ENCODE measurements around the gene SCO2. TPM values are rescaled to one million over a fixed set of nuclear protein-coding genes. Genes with fewer than 3 reads are reported as not detected.

SCO2 gene
- total and polyA plus RNA-seq, 2 of the 13 experiments (the other 11 are each of a cell fraction or from before 2014, with no cell fraction given) = 0.32 to 3.7 TPM

- peak within 1 kb of the TSS; percentile 45; the same call in 1 of the 2 replicates for H3K4me2 ChIP-seq (ENCODE audit: low read depth, low read length)
- peaks cover 24% of the 10 kb centered on the region for H3K4me1 ChIP-seq (ENCODE audit: insufficient read depth, low read length)
- no peak within 1 kb of the TSS for H2AFZ ChIP-seq (ENCODE audit: low read length)
- TF ChIP-seq ATF4 (CRISPR knock-in tag; IDR thresholded peaks at IDR 0.05) = peak in 1 of 2 experiments; percentile 94; a peak in 2 of 4 replicates
- 0 out of 2 replicates have a peak, but pooled peaks have one; percentile 31 for TF ChIP-seq POGK (CRISPR knock-in tag; conservative IDR thresholded peaks at IDR 0.05)
- TF ChIP-seq CEBPB (IDR thresholded peaks at IDR 0.05; ENCODE audit: borderline replicate concordance, low read depth, low read length) = 0 out of 2 replicates have a peak, but pooled peaks have one; percentile 22
- peak; percentile 18; the same call in 1 of the 2 replicates for TF ChIP-seq PATZ1 (CRISPR knock-in tag; IDR thresholded peaks at IDR 0.05)
- TF ChIP-seq E2F2 (CRISPR knock-in tag; IDR thresholded peaks at IDR 0.05; ENCODE audit: borderline replicate concordance) = no peak
- no peaks in the 10 kb centered on the region for H3K9me3 ChIP-seq (ENCODE audit: low read length)
- H3K4me3 ChIP-seq (replicated peaks in 1 of 3; ENCODE audit: insufficient read depth in 1 of 3, low read depth in 2 of 3, low read length in 3 of 3) = peak within 1 kb of the TSS in 2 of 3 experiments; percentile 32 to 33; a peak in 3 of 6 replicates
- no peaks in the 10 kb centered on the region for H3K79me2 ChIP-seq (ENCODE audit: insufficient read depth, low read length)
- FAIRE-seq (no peak), DNase-seq (ENCODE audit: low spot score) (no peak), ATAC-seq (peak; percentile 39)
- no peaks in the 10 kb centered on the region for H4K20me1 ChIP-seq (ENCODE audit: insufficient read depth, low read length)
- H3K9ac ChIP-seq (ENCODE audit: insufficient read depth, low read depth, low read length) = no peak within 1 kb of the TSS
- H3K36me3 ChIP-seq (replicated peaks in 1 of 2; ENCODE audit: control insufficient read depth in 1 of 2, insufficient read depth in 2 of 2, low read length in 2 of 2) = no peaks in the 10 kb centered on the region
- peaks cover 3 to 30% of the 10 kb centered on the region in 2 experiments for H3K27me3 ChIP-seq (ENCODE audit: control insufficient read depth in 1 of 2, insufficient read depth in 2 of 2, low read length in 2 of 2)
- ChIA-PET CTCF (ENCODE audit: low intra/inter-chr PET ratio, low total read pairs) (no interaction called here), POLR2A (interaction anchor here (0.9 to 4.2 kb wide), 12 partner anchors 12 to 283 kb away, joined by 3 to 34 read pairs (median 6); partner anchors contain the start of genes CHKB, LMF2, NCAPH2 and SCO2)
- WGBS (ENCODE audit: low lambda C conversion rate) = 0% methylated on average over 6 of the region's 10 CpGs
- no TSS peak for BruUV-seq (replicated peaks)
- in situ Hi-C loops (cut with HindIII; ENCODE audit: extremely low pct_ligation_motif_present, low pct_unique_long_range_greater_than_20kb) (no loop called here), intact Hi-C loops (cut with micrococcal nuclease; ENCODE audit: unreplicated experiment) (no loop called here)
- no peak within 1 kb of the TSS for H3K27ac ChIP-seq (ENCODE audit: extremely low read length, insufficient read depth, low read length)
Observed at GRCh38 chr22:50545522-50546325, 20.3 kb upstream of the SCO2 start, which contains the start of gene KLHDC7B. Gene KLHDC7B (plus strand): TSS chr22:50545899. CDS start chr22:50546244, 345 bp downstream.

Measured in HepG2 (cell line).